Stomach (tissue), 4 donors: ENCODE data around the gene DGAT2.

Experiments
- CTCF ChIP-seq, 7 experiments: fragments of 450-650 bp in 4 of 7; fragments of 200-600 bp in 3 of 7; sonication (generic) in 3 of 7; IDR thresholded peaks; one replicate each; pipeline ENCODE4 v1.5.1; 2016 to 2019; ENCODE audit warnings: antibody characterized with exemption in 7 of 7, control low read depth in 2 of 7, mild to moderate bottlenecking in 1 of 7
- EP300 ChIP-seq: sonication (generic); formaldehyde crosslinking; IDR thresholded peaks from one replicate; pipeline ENCODE4 v1.6.1; 2017; ENCODE audit warnings: antibody characterized with exemption
- POLR2AphosphoS5 ChIP-seq, 3 donors: sonication (generic); formaldehyde crosslinking; IDR thresholded peaks; one replicate each; pipeline ENCODE4 v1.6.1; 2016; ENCODE audit warnings: antibody characterized with exemption in 3 of 3

- TF ChIP-seq POLR2AphosphoS5 (IDR thresholded peaks at IDR 0.05) (no peak), CTCF (IDR thresholded peaks at IDR 0.05) (no peak), EP300 (no peak)
Observed at GRCh38 chr11:75782540-75783263, 14.1 kb downstream of the DGAT2 start.
